Spleen (tissue), 7 donors: Measurements from ENCODE around the gene FXYD2.

Experiments
- CTCF ChIP-seq, 11 experiments: fragments of 200-600 bp in 7 of 11; fragments of 450-650 bp in 4 of 11; sonication (generic) in 4 of 11; IDR thresholded peaks in 8 of 11; conservative IDR thresholded peaks in 3 of 11; 1 replicate in 7 of 11; 2 replicates in 4 of 11; pipeline versions ENCODE4 v1.4.0 to v1.8.0; 2016 to 2021; ENCODE audit warnings: antibody characterized with exemption in 11 of 11, inconsistent platforms in 4 of 11, mild to moderate bottlenecking in 1 of 11
- POLR2A ChIP-seq, 3 donors: fragments of 450-650 bp; IDR thresholded peaks; one replicate each; pipeline ENCODE4 v1.5.1; 2017; ENCODE audit warnings: antibody characterized with exemption in 3 of 3, mild to moderate bottlenecking in 1 of 3
- POLR2AphosphoS5 ChIP-seq, 3 donors: sonication (generic); formaldehyde crosslinking; IDR thresholded peaks; one replicate each; pipeline ENCODE4 v1.5.1; 2017; ENCODE audit warnings: antibody characterized with exemption in 3 of 3
- donor health status: DM: no; HTN: no; CAD: no; lungs with moderate emphysema.
- donor health status: DM: no; HTN: no; CAD: no.
- donor health status: DM: no; HTN: no; CAD: no.

- no peak for TF ChIP-seq CTCF (IDR thresholded peaks at IDR 0.05 in 8 of 11, conservative IDR thresholded peaks at IDR 0.05 in 3 of 11)
- TF ChIP-seq POLR2A (IDR thresholded peaks at IDR 0.05), result no peak
- TF ChIP-seq POLR2AphosphoS5 (IDR thresholded peaks at IDR 0.05), result no peak
Observed at GRCh38 chr11:117834068-117834810, 9.7 kb upstream of the FXYD2 start.
